GM21390 (cell line): Measurements from ENCODE around the gene WNT3.

Source experiments
- ATAC-seq: cut with Tn5 transposase; IDR thresholded peaks from one replicate; pipeline ENCODE4 v1.9.1; 2021; ENCODE audit not compliant: unreplicated experiment

The WNT3 gene

GRCh38 chr17:46837521-46837920 is 19.0 kb upstream of the WNT3 start:
- no peak for ATAC-seq

GRCh38 chr17:46836500-46836899 is 18.0 kb upstream of the WNT3 start:
- no peak for ATAC-seq

- ATAC-seq = no peak
Observed at GRCh38 chr17:46834846-46835245, 16.4 kb upstream of the WNT3 start.

GRCh38 chr17:46833840-46834208 is 15.3 kb upstream of the WNT3 start:
- no peak for ATAC-seq

- no peak for ATAC-seq
Observed at GRCh38 chr17:46832945-46833839, 14.7 kb upstream of the WNT3 start.

GRCh38 chr17:46832331-46832821 is 13.9 kb upstream of the WNT3 start:
- ATAC-seq = no peak

- no peak for ATAC-seq
Observed at GRCh38 chr17:46831573-46832330, 13.3 kb upstream of the WNT3 start.

GRCh38 chr17:46827274-46827673 is 8.8 kb upstream of the WNT3 start:
- ATAC-seq = no peak

- ATAC-seq = no peak
Observed at GRCh38 chr17:46826116-46826515, 7.6 kb upstream of the WNT3 start.

- ATAC-seq = no peak
Observed at GRCh38 chr17:46823657-46824056, 5.2 kb upstream of the WNT3 start.

- no peak for ATAC-seq
Observed at GRCh38 chr17:46822388-46822921, 4.0 kb upstream of the WNT3 start.

GRCh38 chr17:46821482-46822387 is 3.2 kb upstream of the WNT3 start:
- ATAC-seq = no peak

GRCh38 chr17:46820592-46821450 is 2.3 kb upstream of the WNT3 start:
- no peak for ATAC-seq

- no peak for ATAC-seq
Observed at GRCh38 chr17:46819906-46820351, 1.4 kb upstream of the WNT3 start.

GRCh38 chr17:46818929-46819859 is 702 bp upstream of the WNT3 start:
- no peak for ATAC-seq

GRCh38 chr17:46817901-46818209 is 637 bp downstream of the WNT3 start:
- ATAC-seq = no peak

GRCh38 chr17:46817151-46817900 is 1.2 kb downstream of the WNT3 start:
- ATAC-seq = no peak
